Kidney tubule cell (primary cell): ENCODE results near the gene ZHX3.

Experiments
- DNase-seq: peaks from one replicate; pipeline ENCODE4 v3.0.0-alpha.2; 2018; ENCODE audit warnings: low spot score

The ZHX3 gene

DNA sequence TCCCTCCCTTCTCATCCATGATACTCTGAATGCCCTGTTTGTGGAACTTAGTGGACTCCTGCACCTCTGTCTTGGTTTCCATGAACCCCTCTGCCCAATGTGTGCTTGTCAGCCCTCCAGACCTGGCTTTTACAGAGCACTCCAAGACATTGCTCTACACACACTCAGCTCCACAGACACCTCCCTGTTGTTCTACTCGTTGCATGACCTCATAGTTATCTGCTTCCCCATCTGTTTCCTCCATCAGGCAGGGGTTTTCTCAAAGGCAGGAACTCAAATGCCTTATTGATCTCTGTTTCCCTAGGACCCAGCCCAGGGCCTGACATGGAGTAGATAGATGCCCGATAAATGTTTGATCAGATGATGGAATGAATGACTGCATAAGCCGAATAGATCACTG, 166.9 kb downstream of the ZHX3 start:
- DNase-seq: peak; percentile 30

DNA sequence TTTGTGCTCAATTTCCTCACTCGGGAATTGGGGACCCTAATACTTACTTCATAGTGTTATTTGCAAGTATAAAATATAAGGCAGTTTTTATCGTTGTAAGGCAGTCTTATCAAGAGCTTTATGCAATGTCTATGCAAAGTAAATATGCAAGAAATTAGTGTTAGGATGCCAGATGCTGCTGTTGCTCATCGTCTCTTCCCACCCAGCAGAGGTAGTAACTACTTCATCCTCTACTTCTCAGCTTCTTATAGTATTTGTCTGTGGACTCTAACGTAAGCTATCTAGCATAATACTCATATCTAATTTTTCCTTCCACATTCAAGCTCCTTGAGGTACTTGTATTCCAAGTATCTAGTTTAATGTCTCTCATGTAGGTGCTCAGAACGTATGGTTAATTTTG, 168.6 kb downstream of the ZHX3 start:
- DNase-seq: no peak

DNA sequence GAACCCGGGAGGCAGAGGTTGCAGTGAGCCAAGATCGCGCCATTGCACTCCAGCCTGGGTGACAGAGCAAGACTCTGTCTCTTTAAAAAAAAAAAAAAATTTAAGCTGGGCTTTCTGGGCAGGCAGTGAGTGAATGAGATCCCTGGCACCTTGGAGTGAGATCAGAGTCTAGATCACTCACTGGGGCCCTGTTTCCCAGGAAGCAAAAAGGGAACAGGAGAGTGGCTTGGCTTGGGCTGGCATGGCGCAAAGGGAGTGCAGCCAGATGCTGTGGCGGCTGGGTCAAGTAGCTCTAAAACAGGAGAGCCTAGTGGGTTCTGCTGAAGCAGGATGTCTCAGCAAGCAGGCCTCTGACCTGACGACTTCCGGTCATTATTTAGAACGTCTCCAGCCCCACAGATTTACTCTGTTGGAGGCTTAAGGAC, 169.8 kb downstream of the ZHX3 start:
- peak; percentile 49 for DNase-seq

DNA sequence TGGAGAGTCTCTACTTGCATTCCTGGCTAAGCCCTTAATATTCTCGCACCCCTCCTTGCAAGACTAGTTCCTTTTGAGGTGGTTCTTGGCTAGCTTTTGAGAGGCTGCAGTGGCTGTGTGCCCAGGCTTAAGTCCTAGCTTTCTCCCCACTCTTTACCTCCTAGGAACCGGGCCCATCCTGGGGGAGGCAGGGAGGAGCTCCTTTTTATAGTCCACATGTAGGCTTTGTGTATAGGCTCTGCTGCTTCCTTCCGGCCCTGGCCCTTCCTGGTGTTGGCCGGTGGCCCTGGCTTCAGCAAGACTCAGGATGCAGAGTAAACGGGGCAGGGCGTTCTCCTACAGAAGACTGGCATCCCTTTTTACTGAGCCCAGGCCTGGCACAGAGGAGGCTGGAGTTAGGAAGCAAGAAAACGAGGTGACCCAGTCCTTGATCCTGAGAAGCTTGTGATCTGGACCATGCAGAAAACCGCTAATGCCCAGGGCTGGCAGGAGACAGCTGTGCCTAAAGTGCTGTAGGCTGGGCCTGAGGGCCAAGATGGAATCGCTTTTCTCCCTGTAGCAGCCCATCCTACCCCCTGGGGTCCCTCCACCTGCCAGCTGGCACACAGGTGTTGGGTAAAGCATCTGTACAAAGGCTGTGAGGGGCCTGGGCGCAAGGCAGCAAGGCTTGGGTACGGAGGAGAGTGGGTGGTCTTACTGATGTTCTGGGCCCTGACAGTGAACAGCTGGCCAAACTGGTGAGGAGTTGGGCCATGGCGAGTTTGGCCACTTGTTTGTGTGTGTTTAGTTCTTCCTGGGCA, 171.5 kb downstream of the ZHX3 start:
- no peak for DNase-seq

DNA sequence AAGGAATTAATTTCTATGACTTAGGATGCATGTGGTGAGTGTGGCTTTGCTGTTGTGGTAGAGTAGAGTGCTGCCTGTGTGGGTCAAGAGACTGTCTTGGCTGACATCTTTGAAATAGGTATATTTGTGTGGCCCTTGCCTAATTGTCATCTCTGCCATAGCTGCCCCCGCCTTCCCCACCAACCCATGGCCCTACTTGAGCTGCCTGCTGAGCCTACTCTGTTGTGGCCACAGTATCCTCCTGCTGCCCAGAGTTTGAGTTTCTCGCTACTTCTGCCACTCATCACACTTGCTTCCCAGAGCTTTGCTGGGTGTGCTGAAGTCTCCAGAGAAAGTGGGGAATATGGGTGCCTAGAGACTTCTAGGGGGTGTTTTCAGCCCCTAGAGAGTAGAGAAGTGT, 172.2 kb downstream of the ZHX3 start:
- DNase-seq: no peak

DNA sequence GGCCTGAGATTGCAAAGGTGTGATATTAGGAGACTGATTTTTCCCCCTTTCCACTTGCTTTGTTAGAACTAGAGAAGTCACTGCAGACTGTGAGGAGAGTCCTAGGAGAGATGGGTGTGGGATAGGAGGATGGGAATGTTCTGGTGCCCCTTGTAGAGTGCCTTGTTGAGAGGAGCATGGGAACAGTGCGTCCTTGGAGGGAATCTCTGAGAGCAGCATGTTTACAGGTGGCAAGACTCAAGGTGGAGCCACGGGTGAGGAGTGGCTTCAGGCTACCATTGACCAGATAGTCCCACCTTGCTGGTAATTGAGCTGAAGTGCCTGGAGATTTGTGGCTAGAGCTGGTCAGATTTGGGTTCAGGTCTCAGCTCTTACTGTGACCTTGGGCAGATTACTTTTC, 174.2 kb downstream of the ZHX3 start:
- no peak for DNase-seq

DNA sequence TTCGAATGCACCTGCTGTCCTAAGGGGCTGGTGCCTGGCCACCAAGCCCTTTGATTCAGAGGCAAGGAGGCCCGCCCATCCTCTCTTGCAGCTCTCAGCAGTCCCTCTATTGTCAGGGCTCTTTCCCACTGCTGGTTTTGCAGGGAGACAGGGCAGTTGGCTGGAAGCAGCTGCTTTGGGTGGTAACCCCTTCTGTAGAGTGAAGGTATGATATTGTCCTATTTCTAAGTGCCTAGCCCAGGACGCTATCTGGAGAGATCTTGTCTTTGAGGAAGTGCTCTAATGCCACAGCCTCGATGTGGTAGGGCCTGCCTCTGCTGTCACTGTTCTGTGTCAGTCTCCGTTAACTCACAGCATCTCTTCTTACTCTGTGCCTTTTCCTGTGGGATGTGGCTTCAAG, 174.6 kb downstream of the ZHX3 start:
- no peak for DNase-seq

DNA sequence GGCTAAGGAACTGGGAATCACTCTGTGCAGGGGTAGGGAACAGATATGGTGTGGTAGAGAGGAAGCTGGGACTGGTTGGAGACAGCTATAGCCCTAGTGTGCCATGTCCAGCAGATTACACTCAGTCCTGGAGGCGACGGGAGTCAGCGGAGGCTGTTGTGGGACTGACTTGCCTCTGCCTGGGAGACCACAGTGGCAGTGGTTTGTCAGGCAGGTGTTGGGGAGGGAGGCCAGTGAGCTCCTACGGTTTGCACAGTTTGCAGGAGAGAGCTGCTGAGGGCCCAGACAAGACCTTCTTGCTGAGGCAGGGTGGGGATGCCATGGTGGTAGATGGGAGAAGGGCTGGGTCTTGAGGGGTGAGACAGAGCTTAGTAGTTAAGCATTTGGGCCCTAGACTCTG, 175.3 kb downstream of the ZHX3 start:
- DNase-seq: no peak

DNA sequence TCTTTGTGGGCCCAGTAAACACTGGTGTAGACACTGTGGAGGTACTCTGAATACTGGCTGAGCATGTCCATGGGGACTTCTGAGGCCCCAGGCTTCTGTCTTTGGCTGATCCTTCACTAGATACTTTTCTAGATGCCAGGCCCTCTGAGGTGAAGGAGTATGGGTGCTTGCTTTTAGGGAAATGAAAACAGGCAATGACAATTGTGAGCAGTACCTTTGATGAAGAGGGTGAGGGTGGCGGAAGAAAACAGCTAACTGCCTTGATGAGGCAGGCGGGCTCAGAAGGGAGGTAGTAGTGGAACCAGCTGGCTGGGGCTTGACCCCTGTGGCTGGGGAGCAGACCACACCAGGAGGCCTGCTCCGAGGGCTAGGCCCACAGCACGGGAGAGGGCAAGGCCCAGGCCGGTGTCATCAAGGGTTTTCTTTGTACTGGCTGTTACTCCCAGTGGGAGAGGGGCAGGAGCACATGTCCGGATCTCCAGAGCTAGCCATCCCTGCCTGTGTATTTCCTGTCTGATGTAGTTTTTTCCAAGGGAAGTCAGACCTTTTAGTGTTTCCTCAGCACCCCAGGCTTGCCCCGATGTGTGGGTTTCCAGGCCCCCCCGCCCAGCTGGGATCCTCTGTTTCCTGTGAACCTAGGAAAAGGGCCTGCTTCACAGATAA, 176.2 kb downstream of the ZHX3 start:
- no peak for DNase-seq

DNA sequence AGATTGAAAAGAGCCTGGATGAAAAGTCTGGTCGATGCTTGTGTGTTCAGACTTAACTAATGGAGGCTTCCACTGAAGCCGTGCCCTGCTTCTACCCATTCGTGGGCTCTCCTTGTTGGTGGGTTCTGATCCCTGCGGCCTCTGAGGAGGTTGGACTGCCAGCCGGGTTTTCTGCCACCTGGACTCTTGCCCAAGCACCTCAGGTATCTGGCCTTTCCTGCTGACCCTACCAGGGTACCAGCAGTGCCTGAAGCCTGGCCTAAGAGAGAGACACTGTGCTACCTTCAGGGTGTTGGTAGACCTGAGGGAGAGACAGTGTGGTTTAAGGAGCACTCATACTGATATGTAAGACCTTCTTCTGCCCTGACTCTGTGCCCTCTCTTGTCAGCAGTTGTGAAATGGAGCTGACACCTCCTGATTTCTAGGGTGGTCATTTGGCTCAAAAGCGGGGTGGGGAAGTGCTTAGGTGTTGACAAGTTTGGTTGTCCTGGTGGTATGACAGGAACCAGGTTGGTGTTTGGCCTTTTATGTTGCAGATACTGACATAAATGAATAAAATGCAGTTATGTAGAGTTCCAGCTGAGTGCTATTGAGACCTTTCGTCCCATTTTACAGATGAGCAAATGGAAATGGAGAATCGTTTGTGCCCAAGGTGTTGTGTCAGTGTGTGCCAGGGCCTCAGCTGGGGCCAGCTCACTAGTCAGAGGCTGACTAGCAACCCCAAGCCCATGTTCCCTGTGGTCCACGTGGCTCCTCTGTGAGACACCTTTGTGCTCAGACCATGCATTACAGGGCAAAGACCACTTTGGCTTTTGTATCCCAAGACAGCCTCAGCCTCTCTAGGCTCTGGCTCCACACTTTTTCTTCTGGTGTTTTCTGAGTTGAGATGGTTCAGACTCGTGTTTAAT, 177.1 kb downstream of the ZHX3 start:
- no peak for DNase-seq

DNA sequence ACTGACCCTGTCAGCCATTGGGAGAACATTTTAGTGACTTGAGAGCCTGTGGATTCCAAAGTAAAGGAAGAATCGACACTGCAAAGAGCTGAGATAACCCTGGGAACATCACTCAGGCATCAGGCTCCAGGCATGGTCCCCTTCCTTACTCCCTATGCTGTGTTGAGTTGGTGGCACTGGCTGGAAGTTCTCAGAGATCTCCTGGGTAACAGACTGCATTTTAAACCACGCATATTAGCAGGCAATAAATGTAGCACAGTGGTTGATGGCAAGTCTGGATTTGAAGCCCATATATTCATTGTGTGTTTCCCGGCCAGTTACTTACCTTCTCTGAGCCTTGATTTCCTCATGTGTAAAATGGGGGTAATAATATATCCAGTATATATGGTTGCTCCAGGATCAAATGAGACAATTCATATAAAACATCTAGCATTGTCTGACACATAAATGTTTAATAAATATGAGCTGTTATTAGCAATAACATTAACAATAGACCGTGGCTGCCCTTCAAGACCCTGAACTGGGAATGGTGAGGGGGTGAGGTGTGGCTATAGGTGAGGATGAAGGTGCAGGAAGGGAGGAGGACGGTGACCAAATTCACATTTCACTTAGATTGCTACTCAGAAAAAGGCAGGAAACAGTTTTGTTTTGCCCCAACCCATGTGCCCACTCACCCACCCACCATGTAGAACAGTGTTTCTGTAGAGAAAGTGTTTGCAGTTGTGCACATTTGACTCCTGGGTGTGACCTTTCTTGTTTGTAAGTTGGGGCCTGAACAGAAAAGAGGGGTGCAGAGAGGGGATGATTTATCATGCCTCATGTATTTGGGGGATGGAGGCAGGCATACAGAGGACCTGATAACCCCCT, 178.1 kb downstream of the ZHX3 start:
- no peak for DNase-seq

DNA sequence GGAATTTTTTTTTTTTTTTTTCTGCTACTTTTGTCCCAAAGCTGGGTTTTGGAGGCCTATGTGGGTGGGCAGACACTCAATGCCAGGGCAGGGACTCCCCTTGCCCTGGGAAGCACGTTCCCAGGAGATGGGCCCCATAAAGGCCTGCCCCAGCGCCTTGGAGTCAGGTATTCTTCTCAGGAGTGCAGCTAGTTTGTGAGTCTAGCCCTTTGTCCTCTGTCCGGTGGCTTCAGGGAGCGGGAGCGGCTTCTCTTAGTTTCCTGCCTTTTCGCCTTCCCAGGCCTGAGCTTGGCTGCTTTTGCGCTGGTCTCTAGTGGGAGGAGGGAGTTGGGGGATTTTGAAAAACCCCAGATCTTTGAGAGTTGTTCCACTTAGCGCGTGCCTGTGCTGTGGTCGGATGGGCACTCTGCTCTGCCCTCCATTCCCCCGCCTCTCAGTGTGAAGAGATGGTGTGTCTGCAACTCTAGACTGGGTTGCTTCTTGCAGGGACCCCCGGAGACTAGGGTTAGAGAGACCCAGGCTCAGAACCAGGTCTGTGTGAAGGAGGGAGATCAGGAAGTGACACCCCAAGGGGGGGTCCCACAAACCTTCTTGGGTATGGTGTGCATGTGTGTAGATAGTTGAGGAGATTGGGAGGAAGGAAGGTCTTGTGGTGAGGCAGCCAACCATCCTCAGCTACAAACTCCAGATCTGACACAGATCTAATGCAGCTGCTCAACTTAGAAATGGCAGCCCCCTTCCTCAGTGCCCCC, 178.9 kb downstream of the ZHX3 start:
- DNase-seq: peak; percentile 26

DNA sequence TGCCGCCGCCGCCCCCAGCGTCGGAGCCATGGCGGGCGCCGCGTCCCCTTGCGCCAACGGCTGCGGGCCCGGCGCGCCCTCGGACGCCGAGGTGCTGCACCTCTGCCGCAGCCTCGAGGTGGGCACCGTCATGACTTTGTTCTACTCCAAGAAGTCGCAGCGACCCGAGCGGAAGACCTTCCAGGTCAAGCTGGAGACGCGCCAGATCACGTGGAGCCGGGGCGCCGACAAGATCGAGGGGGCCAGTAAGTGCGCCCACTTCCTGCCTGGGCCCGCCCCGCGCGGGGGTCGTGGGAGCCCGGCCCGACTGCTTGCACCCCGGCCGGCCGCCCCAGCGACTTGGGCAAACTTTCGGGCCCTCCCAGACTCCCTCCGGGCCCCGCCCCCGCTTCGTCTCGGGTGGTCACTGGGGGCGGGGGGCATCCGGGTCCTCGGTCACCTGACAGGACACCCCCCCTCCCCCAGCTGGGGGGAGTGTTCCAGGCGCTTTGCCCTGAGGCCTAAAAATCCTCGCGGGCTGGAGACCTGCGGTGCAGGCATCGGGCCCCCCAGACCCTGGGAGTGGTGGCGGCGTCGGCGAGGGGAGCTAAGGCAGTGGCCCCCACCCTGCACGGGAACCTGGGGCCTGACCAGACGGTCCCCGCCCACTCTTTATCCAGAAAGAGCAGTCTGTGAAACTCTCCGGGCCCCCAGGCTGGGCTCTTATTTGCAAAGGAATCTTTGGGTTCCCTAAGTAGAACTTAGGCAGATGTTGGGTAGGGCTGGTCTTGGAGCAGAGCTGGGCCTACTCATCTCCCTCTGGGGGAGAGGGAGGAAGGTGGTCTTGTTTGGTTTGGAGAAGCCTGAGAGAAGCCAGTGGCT, 179.7 kb downstream of the ZHX3 start:
- DNase-seq: peak; percentile 68

DNA sequence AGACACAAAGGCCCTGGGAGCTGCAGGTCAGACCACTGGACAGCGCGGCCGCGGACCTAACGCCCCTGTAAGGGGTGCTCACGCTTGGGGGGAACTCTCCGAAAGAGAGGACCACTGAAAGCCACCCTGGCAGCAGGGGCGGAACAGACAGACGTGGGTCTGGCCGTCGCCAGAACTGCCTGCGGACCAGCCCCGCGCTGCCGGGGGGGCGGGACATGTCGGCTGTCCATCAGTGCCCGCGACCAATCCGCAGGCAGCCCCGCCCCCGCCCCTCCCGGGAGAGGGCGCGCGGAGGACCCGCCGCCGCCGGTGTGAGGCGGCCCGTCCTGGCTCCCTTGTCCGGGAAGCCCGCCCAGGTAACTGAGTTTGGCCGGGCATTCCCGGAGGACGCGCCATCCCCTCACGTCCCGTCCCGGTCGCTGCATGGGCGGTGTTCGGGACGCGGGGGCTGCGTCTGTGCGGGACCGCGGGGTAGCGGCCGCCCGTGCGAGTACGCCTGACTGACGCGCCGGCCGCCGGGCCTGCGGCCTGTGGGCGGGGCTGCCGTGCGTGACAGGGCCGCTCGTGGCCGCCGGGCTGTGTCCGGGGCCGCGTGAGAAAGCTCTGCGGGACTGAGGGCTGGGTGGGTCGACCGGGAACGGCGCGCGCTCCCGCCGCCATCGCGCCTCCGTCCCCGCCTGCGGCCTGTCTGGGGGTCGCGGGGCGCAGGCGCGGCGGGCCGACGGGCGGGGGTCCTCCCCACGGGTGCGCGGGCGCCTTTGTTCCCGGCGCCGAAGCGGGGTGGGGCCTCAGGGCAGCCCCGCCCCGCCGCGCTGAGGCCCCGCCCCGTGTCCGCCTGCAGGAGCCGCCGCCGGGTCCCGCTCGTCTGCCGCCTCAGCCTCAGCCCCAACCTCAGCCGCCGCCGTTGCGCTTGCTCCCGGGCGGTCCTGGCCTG, 180.6 kb downstream of the ZHX3 start, which contains the start of gene PLCG1:
PLCG1 (plus strand) TSS at position 864 of the 934 bp plus-strand sequence. CDS start 99 bp downstream, outside the sequence.
- DNase-seq: peak; percentile 86

DNA sequence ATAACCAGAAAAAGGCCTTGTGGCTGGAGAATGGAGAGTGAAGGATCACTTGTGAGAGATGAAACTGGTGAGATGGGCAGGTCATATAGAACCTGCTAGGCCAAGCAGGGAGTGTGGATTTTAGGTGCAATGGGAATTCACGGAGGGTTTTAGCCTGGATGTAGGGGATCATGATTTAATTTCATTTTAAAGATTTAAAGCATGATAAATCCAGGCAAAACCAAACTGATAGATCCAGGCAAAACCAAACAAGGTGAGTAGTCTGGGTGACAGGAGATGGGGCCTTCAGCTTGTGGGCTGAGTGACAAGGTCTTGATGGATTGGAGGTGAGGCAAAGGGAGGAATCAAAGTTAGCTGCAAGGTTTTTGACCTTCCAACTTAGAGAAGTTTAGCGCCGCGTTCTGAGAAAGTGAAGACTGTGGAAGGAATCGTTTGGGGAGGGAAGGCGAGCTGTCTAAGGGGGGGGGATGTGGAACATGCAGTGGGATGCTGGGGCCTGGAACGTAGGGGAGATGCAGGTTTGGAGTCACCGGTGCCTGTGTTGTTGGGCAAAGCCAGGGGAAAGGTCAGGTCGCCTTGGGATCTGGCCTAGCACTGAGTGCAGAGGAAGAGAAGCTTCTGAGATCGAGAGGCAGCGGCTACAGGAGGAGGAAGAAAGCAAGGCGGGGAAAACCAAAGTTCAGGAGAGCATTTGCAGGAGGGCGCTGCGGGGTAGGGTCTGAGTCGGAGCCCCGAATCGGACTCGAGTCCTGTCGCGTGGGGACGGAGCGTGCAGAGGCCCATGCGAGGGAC, 181.4 kb downstream of the ZHX3 start:
- DNase-seq: no peak

DNA sequence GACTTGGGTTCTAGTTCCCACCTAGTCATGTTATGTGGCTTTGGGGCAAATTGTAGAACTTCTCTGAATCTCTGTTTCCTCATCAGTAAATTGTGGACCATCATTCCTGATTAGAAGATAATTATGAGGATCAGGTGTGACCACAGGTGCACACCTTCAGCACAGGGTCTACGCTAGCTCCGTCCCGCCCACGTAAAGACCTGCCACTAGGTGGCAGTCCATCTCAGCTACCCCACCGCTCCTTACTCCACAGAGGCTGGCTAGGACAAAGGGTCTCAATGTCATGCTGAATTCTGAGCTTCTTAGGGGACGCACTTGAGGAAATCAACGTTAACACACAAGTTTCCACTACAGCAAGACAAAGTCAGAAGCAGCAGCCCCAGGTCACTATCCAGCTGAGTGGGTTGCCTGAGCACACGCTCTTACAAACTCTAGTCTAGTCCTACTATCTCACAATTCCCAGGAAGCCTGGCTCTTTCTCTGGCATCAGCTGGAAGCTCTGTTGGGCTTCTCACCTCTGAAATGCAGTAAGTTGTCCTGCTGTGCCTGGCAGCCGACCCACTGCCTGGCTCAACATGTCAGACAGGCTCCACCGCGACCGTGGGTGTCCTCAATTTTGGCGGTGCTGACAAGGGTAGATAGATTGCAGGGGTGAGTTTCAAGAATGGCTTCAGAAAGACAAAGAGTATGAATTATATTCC, 182.2 kb downstream of the ZHX3 start:
- DNase-seq: peak; percentile 56
